MM.1S (cell line): Measurements from ENCODE around the gene EPHA7.

ENCODE experiments used
- DNase-seq: peaks from one replicate; pipeline ENCODE4 v3.0.0-alpha.2; 2015
- H2AFZ ChIP-seq: fragments of 300-600 bp; sonication (generic); 2 replicates; pipeline ENCODE4 v1.6.0; 2016; ENCODE audit warnings: antibody characterized with exemption, low read length
- H3F3A ChIP-seq: fragments of 300-600 bp; sonication (generic); 2 replicates; pipeline ENCODE4 v1.6.1; 2016; ENCODE audit warnings: mild to moderate bottlenecking, antibody characterized with exemption, low read length, moderate library complexity, mixed read lengths; ENCODE audit not compliant: insufficient read depth
- H3K27ac ChIP-seq: fragments of 300-600 bp; sonication (generic); 2 replicates; pipeline ENCODE4 v1.5.1; 2016; ENCODE audit warnings: mild to moderate bottlenecking, low read length
- H3K27me3 ChIP-seq: fragments of 300-600 bp; sonication (generic); replicated peaks from 2 replicates; pipeline ENCODE4 v1.6.0; 2016; ENCODE audit warnings: low read length; ENCODE audit not compliant: insufficient read depth
- H3K36me3 ChIP-seq: fragments of 300-600 bp; sonication (generic); replicated peaks from 2 replicates; pipeline ENCODE4 v1.6.1; 2016; ENCODE audit warnings: mild to moderate bottlenecking, low read length, mixed read lengths; ENCODE audit not compliant: insufficient read depth
- H3K4me1 ChIP-seq: fragments of 300-600 bp; sonication (generic); 2 replicates; pipeline ENCODE4 v1.6.1; 2016; ENCODE audit warnings: low read length, mixed read lengths
- H3K4me2 ChIP-seq: fragments of 300-600 bp; sonication (generic); 2 replicates; pipeline ENCODE4 v1.6.0; 2016; ENCODE audit warnings: low read depth, low read length
- H3K4me3 ChIP-seq: fragments of 300-600 bp; sonication (generic); 2 replicates; pipeline ENCODE4 v1.5.1; 2016; ENCODE audit warnings: low read length, mixed read lengths
- H3K79me2 ChIP-seq: fragments of 300-600 bp; sonication (generic); 2 replicates; pipeline ENCODE4 v1.6.1; 2016; ENCODE audit warnings: mixed run types, low read length, mixed read lengths
- H3K9ac ChIP-seq: fragments of 300-600 bp; sonication (generic); 2 replicates; pipeline ENCODE4 v1.6.1; 2016; ENCODE audit warnings: low read length, mixed read lengths
- H3K9me2 ChIP-seq: fragments of 300-600 bp; sonication (generic); replicated peaks from 2 replicates; pipeline ENCODE4 v1.6.1; 2016; ENCODE audit warnings: mild to moderate bottlenecking, low read length, mixed read lengths; ENCODE audit not compliant: insufficient read depth
- H3K9me3 ChIP-seq: fragments of 300-600 bp; sonication (generic); replicated peaks from 2 replicates; pipeline ENCODE4 v1.6.1; 2016; ENCODE audit warnings: mild to moderate bottlenecking, low read length, mixed read lengths; ENCODE audit not compliant: insufficient read depth
- H4K20me1 ChIP-seq: fragments of 300-600 bp; sonication (generic); 2 replicates; pipeline ENCODE4 v1.6.1; 2016; ENCODE audit warnings: mild to moderate bottlenecking, low read length, moderate library complexity, mixed read lengths; ENCODE audit not compliant: insufficient read depth
- EZH2 ChIP-seq: fragments of 300-600 bp; sonication (generic); optimal IDR thresholded peaks from 2 replicates; pipeline ENCODE3; 2017; ENCODE audit warnings: low read depth, mild to moderate bottlenecking, antibody characterized with exemption, low read length, mixed read lengths
- EZH2phosphoT487 ChIP-seq: fragments of 300-600 bp; sonication (generic); IDR thresholded peaks from 2 replicates; pipeline ENCODE4 v1.6.1; 2018; ENCODE audit warnings: antibody characterized with exemption, low read length
- TF ChIP-seq, protein P1 (sequence below): fragments of 300-600 bp; sonication (generic); IDR thresholded peaks from 2 replicates; pipeline ENCODE4 v1.5.1; 2016; ENCODE audit warnings: antibody characterized with exemption, low read length, mixed read lengths

Gene EPHA7

DNA sequence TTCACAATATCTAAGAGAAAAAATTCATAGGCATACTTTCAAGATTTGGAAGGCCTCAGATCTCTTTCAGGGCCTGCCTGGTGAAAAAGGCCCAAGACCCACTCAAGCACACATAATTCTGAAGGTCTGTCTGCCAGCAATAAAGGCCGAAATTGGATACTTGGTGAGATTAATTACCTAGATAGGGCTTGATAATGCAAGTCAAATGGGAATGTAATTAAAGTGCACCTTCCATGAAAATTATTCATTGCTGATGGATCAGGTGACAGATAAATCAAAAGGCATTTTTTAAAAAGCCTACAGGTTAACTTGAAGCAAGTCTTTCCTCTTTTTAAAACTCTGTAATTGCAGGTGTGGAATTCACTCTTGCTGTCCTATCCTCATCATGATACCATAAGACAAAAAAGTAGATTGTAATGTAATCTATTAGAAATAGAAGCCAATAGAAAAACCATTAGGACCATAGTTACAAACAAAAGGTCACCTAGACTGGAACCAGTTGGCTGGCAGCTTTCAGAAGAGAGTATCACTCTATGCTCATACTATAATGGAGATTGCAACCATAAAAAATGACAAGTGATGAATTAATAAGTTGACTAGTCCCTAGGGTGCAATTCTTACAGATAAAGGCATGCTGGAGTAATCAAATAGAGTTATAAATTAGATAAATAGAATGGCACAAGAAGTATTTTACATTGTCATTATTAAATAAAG is 77.3 kb downstream of the EPHA7 start:
- DNase-seq: no peak
- no peaks in the 10 kb centered on the region for H4K20me1 ChIP-seq
- H3K4me1 ChIP-seq: no peaks in the 10 kb centered on the region
- no peaks in the 10 kb centered on the region for H3K9me3 ChIP-seq
- no peaks in the 10 kb centered on the region for H3F3A ChIP-seq
- no peak overlapping the region for H3K27ac ChIP-seq
- no peaks in the 10 kb centered on the region for H3K27me3 ChIP-seq
- H3K4me3 ChIP-seq: no peak overlapping the region
- H3K36me3 ChIP-seq: no peaks in the 10 kb centered on the region
- no peak for TF ChIP-seq EZH2
- no peak for TF ChIP-seq EZH2phosphoT487
- TF ChIP-seq, protein P1, sequence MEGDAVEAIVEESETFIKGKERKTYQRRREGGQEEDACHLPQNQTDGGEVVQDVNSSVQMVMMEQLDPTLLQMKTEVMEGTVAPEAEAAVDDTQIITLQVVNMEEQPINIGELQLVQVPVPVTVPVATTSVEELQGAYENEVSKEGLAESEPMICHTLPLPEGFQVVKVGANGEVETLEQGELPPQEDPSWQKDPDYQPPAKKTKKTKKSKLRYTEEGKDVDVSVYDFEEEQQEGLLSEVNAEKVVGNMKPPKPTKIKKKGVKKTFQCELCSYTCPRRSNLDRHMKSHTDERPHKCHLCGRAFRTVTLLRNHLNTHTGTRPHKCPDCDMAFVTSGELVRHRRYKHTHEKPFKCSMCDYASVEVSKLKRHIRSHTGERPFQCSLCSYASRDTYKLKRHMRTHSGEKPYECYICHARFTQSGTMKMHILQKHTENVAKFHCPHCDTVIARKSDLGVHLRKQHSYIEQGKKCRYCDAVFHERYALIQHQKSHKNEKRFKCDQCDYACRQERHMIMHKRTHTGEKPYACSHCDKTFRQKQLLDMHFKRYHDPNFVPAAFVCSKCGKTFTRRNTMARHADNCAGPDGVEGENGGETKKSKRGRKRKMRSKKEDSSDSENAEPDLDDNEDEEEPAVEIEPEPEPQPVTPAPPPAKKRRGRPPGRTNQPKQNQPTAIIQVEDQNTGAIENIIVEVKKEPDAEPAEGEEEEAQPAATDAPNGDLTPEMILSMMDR: no peak
- H3K9ac ChIP-seq: no peak overlapping the region
- no peak overlapping the region for H3K4me2 ChIP-seq
- H3K9me2 ChIP-seq: no peaks in the 10 kb centered on the region
- no peaks in the 10 kb centered on the region for H3K79me2 ChIP-seq
- no peak overlapping the region for H2AFZ ChIP-seq

DNA sequence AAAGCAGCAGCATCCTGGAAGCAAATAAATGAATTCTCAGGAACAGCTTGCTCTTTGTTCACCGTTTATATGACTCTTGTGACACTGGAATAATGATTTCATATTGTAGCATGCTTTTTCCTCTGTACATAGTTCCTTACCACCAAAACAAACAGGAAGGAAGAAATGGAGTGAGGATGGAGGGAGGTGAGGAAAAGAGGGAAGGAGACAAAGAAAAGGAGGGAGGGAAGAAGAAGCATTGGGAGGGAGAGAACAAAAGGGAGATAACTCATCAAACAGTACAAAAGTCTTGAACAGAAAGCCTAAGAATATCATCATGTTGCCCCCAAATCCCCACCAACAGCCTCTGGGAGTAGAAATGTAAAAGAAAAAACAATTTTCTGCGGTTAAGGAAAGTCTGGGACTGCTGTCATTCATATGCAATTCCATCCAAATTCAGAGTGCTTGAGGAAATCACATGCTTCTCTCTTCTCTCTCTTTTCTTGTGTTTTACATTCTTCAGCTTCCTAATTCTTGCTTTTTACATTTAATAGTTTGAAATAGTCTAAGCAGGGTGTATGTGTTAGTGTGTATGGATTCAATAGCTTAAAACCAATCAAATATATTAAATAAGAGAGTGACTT is 81.5 kb downstream of the EPHA7 start:
- no peak for DNase-seq
- no peak overlapping the region for H3K4me3 ChIP-seq
- H3K9me2 ChIP-seq: no peaks in the 10 kb centered on the region
- H3K4me2 ChIP-seq: no peak overlapping the region
- H2AFZ ChIP-seq: no peak overlapping the region
- no peaks in the 10 kb centered on the region for H3F3A ChIP-seq
- H3K79me2 ChIP-seq: no peaks in the 10 kb centered on the region
- H3K4me1 ChIP-seq: no peaks in the 10 kb centered on the region
- no peak overlapping the region for H3K27ac ChIP-seq
- no peaks in the 10 kb centered on the region for H4K20me1 ChIP-seq
- no peak overlapping the region for H3K9ac ChIP-seq
- no peaks in the 10 kb centered on the region for H3K27me3 ChIP-seq
- TF ChIP-seq, protein P1: no peak
- TF ChIP-seq EZH2phosphoT487: no peak
- TF ChIP-seq EZH2: no peak
- H3K9me3 ChIP-seq: no peaks in the 10 kb centered on the region
- H3K36me3 ChIP-seq: no peaks in the 10 kb centered on the region

DNA sequence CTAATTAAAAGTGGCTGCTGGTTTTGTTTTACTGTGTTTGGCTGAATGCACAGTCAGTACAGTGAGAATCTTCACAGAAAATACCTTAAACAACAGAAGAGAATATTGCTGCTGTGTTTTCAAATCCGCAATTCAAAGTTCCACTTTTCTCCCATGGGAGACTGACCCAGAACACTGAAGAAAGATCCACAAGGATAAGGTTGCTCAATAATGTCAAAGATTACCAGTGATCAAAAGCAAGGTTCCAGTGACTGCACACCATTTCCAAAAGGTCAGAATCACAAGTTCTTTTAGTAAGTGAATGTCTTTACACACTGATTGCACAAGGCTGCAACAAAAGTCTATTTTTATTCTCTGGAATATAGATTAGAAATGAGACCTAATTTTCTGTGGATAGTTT is 82.3 kb downstream of the EPHA7 start:
- TF ChIP-seq EZH2phosphoT487 (no peak), EZH2 (no peak)
- TF ChIP-seq, protein P1: no peak
- Histone ChIP-seq H3K79me2 (no peaks in the 10 kb centered on the region), H3K27ac (no peak overlapping the region), H3K27me3 (no peaks in the 10 kb centered on the region), H3K4me2 (no peak overlapping the region), H3K4me1 (no peaks in the 10 kb centered on the region), H3K4me3 (no peak overlapping the region), H4K20me1 (no peaks in the 10 kb centered on the region), H3K9ac (no peak overlapping the region), H3F3A (no peaks in the 10 kb centered on the region), H3K9me3 (no peaks in the 10 kb centered on the region), H2AFZ (no peak overlapping the region), H3K36me3 (no peaks in the 10 kb centered on the region), H3K9me2 (no peaks in the 10 kb centered on the region)
- no peak for DNase-seq
